ENCODE data around the gene DRD4. TPM values are rescaled to one million over a fixed set of nuclear protein-coding genes. Genes with fewer than 3 reads are reported as not detected.

The DRD4 gene
- total and polyA plus RNA-seq, 2 of the 13 experiments (the other 11 are each of a cell fraction or from before 2014, with no cell fraction given) = 0.09 to 0.13 TPM

DNA sequence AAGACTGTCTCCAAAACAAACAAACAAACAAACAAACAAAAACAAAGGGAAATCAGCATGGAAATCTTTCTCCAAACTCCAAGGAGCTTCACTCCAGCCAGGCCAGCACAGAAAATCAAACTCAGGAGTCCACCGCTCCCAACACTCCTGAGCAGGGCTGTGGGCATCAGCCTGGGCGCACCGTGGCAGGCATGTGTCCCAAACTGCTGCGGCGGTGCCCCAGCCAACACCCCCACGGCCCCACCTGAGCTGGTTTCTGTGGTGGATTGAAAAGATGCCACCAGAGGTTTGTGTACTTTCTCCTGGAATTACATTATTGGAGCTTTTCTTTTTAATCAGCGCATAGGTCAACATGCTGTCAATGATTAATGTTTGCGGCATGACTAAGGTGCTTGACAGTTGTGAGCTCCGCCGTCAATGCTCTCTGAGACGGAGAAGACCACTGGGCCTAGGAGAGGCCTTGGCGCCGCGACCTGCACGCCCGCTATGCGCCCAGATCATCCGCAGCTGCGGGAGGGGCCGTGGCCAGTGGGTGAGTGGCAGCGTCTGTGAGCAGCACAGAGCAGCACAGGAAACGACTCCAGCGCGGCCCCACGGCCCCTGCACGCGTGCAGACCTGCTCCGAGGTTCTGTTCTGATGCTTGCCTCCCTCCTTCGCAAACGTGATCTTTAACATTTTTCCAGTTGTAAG is 18.1 kb downstream of the DRD4 start (continued):
- TF ChIP-seq, protein P1, sequence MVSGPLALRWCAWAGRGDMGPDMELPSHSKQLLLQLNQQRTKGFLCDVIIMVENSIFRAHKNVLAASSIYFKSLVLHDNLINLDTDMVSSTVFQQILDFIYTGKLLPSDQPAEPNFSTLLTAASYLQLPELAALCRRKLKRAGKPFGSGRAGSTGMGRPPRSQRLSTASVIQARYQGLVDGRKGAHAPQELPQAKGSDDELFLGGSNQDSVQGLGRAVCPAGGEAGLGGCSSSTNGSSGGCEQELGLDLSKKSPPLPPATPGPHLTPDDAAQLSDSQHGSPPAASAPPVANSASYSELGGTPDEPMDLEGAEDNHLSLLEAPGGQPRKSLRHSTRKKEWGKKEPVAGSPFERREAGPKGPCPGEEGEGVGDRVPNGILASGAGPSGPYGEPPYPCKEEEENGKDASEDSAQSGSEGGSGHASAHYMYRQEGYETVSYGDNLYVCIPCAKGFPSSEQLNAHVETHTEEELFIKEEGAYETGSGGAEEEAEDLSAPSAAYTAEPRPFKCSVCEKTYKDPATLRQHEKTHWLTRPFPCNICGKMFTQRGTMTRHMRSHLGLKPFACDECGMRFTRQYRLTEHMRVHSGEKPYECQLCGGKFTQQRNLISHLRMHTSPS (CRISPR knock-in tag; IDR thresholded peaks at IDR 0.05; ENCODE audit: low read depth) = peak; percentile 48
- TF ChIP-seq, protein P2, sequence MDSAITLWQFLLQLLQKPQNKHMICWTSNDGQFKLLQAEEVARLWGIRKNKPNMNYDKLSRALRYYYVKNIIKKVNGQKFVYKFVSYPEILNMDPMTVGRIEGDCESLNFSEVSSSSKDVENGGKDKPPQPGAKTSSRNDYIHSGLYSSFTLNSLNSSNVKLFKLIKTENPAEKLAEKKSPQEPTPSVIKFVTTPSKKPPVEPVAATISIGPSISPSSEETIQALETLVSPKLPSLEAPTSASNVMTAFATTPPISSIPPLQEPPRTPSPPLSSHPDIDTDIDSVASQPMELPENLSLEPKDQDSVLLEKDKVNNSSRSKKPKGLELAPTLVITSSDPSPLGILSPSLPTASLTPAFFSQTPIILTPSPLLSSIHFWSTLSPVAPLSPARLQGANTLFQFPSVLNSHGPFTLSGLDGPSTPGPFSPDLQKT (CRISPR knock-in tag; IDR thresholded peaks at IDR 0.05; ENCODE audit: borderline replicate concordance) = no peak
- TF ChIP-seq, protein P3, sequence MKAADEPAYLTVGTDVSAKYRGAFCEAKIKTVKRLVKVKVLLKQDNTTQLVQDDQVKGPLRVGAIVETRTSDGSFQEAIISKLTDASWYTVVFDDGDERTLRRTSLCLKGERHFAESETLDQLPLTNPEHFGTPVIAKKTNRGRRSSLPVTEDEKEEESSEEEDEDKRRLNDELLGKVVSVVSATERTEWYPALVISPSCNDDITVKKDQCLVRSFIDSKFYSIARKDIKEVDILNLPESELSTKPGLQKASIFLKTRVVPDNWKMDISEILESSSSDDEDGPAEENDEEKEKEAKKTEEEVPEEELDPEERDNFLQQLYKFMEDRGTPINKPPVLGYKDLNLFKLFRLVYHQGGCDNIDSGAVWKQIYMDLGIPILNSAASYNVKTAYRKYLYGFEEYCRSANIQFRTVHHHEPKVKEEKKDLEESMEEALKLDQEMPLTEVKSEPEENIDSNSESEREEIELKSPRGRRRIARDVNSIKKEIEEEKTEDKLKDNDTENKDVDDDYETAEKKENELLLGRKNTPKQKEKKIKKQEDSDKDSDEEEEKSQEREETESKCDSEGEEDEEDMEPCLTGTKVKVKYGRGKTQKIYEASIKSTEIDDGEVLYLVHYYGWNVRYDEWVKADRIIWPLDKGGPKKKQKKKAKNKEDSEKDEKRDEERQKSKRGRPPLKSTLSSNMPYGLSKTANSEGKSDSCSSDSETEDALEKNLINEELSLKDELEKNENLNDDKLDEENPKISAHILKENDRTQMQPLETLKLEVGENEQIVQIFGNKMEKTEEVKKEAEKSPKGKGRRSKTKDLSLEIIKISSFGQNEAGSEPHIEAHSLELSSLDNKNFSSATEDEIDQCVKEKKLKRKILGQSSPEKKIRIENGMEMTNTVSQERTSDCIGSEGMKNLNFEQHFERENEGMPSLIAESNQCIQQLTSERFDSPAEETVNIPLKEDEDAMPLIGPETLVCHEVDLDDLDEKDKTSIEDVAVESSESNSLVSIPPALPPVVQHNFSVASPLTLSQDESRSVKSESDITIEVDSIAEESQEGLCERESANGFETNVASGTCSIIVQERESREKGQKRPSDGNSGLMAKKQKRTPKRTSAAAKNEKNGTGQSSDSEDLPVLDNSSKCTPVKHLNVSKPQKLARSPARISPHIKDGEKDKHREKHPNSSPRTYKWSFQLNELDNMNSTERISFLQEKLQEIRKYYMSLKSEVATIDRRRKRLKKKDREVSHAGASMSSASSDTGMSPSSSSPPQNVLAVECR (CRISPR knock-in tag; IDR thresholded peaks at IDR 0.05; ENCODE audit: borderline replicate concordance) = peak; percentile 71
- TF ChIP-seq KLF6 (CRISPR knock-in tag; IDR thresholded peaks at IDR 0.05) (no peak), ZNF768 (CRISPR knock-in tag; IDR thresholded peaks at IDR 0.05) (peak; percentile 9; the same call in 1 of the 2 replicates), ZSCAN21 (CRISPR knock-in tag; IDR thresholded peaks at IDR 0.05; ENCODE audit: borderline replicate concordance) (peak; percentile 21; the same call in 1 of the 2 replicates), ZFX (CRISPR knock-in tag; IDR thresholded peaks at IDR 0.05; ENCODE audit: low read depth) (peak; percentile 86), ZNF263 (CRISPR knock-in tag; IDR thresholded peaks at IDR 0.05) (no peak), GFI1 (CRISPR knock-in tag; IDR thresholded peaks at IDR 0.05; ENCODE audit: borderline replicate concordance) (peak; percentile 46; the same call in 1 of the 2 replicates), NFRKB (IDR thresholded peaks at IDR 0.05) (no peak), NR2F1 (CRISPR knock-in tag; IDR thresholded peaks at IDR 0.05) (0 out of 4 replicates have a peak, but pooled peaks of 1 of the 2 experiments have one; percentile 4), ZNF841 (CRISPR knock-in tag; IDR thresholded peaks at IDR 0.05; ENCODE audit: borderline replicate concordance) (no peak), ZNF83 (CRISPR knock-in tag; IDR thresholded peaks at IDR 0.05; ENCODE audit: borderline replicate concordance) (no peak), MAFF (IDR thresholded peaks at IDR 0.05; ENCODE audit: low read depth, low read length) (no peak), RBM22 (optimal IDR thresholded peaks at IDR 0.05; ENCODE audit: low read length) (no peak), CCAR2 (optimal IDR thresholded peaks at IDR 0.05; ENCODE audit: low read depth, low read length) (no peak), NR2F2 (IDR thresholded peaks at IDR 0.05; ENCODE audit: borderline replicate concordance, low read depth) (no peak)
- TF ChIP-seq, protein P4, sequence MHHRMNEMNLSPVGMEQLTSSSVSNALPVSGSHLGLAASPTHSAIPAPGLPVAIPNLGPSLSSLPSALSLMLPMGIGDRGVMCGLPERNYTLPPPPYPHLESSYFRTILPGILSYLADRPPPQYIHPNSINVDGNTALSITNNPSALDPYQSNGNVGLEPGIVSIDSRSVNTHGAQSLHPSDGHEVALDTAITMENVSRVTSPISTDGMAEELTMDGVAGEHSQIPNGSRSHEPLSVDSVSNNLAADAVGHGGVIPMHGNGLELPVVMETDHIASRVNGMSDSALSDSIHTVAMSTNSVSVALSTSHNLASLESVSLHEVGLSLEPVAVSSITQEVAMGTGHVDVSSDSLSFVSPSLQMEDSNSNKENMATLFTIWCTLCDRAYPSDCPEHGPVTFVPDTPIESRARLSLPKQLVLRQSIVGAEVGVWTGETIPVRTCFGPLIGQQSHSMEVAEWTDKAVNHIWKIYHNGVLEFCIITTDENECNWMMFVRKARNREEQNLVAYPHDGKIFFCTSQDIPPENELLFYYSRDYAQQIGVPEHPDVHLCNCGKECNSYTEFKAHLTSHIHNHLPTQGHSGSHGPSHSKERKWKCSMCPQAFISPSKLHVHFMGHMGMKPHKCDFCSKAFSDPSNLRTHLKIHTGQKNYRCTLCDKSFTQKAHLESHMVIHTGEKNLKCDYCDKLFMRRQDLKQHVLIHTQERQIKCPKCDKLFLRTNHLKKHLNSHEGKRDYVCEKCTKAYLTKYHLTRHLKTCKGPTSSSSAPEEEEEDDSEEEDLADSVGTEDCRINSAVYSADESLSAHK (CRISPR knock-in tag; IDR thresholded peaks at IDR 0.05; ENCODE audit: borderline replicate concordance) = no peak
- TF ChIP-seq, protein P5, sequence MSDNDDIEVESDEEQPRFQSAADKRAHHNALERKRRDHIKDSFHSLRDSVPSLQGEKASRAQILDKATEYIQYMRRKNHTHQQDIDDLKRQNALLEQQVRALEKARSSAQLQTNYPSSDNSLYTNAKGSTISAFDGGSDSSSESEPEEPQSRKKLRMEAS (IDR thresholded peaks at IDR 0.05) = peak; percentile 56; the same call in 1 of the 2 replicates

Data from HepG2 (cell line).